ENCODE measurements around the gene CHST15. TPM values are rescaled to one million over a fixed set of nuclear protein-coding genes. Genes with fewer than 3 reads are reported as not detected.

Gene CHST15
- total and polyA plus RNA-seq, 2 of the 4 experiments (the other 2 are of a cell fraction) = 0.14 to 0.18 TPM

DNA sequence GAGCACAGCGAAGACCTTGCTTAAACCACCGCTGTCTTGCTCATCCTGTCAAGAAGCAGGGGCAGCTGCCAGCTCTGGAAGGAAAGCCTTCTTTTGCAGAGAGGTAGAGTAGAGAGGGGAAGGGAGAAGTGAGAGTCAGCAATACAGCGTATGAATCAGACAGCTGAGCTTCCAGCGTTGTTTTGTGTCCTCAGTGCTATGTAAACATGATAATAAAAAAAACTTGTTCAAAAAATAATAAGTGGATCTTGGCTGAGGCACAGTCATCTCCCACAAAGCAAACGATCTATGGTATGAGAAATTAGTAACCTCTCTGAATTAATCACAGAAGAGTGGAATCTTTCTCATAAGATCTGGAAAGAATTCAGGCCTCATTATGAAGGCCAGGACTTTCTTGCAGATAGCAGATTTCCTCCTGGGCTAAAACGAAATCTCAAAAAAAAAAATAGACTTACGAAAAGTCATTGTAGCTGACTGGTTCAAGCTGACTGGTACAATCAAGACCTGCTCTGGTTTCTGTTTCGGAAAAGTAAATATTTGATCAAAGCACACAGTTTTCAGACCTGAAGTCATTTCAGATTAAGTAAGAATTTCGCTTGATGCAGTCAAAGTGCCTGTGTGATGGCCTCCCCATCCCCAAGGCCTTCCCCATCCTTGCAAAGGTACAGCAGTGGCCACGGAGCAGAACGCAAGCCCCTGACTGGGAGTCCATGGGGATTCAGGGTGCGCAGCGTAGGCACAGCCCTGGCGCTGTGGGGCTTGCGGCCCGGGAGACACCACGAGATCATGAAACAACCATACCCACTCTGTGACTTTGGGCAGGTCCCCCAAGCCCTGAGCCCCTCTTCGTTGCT, 29.4 kb downstream of the CHST15 start (continued):
- TF ChIP-seq RFX5 (IDR thresholded peaks at IDR 0.05; ENCODE audit: low read depth, low read length) = no peak

- BruUV-seq (replicated peaks) = no TSS peak
- Histone ChIP-seq H3K23ac (ENCODE audit: low read depth, low read length) (no peak overlapping the region), H3K27me3 (ENCODE audit: control insufficient read depth, insufficient read depth, low read length) (no peaks in the 10 kb centered on the region), H2BK120ac (ENCODE audit: low read depth, low read length) (no peak overlapping the region), H2AK5ac (ENCODE audit: low read depth, low read length) (no peak overlapping the region), H3K18ac (ENCODE audit: low read depth, low read length) (no peak overlapping the region), H3K4me1 (ENCODE audit: control insufficient read depth, insufficient read depth, low read length) (no peaks in the 10 kb centered on the region), H3K4me3 (ENCODE audit: insufficient read depth, low read depth, low read length) (no peak overlapping the region), H3K4ac (ENCODE audit: low read depth, low read length) (no peak overlapping the region), H3K79me1 (ENCODE audit: low read depth in 1 of 2, low read length in 2 of 2) (no peaks in the 10 kb centered on the region), H3K9me3 (ENCODE audit: control insufficient read depth, insufficient read depth, low read length) (peaks cover 8% of the 10 kb centered on the region), H2BK15ac (ENCODE audit: low read depth, low read length) (no peak overlapping the region), H3K4me2 (ENCODE audit: low read depth, low read length) (no peak overlapping the region), H3K9me1 (ENCODE audit: insufficient read depth, low read length) (no peaks in the 10 kb centered on the region), H3K27ac (ENCODE audit: insufficient read depth, low read length) (no peak overlapping the region), H2BK20ac (ENCODE audit: low read depth, low read length) (no peak overlapping the region), H2AFZ (replicated peaks; ENCODE audit: low read length, poor library complexity) (no peak overlapping the region), H4K20me1 (ENCODE audit: insufficient read depth, low read length) (no peaks in the 10 kb centered on the region), H4K8ac (ENCODE audit: low read depth in 2 of 2, low read length in 2 of 2) (no peak overlapping the region), H4K91ac (ENCODE audit: insufficient read depth, low read depth, low read length) (no peak overlapping the region), H3K14ac (replicated peaks; ENCODE audit: low read depth, low read length) (no peak overlapping the region), H3K9ac (ENCODE audit: low read depth, low read length) (no peak overlapping the region), H2AK9ac (replicated peaks; ENCODE audit: low read depth, low read length, poor library complexity) (no peak overlapping the region), H3K36me3 (ENCODE audit: control insufficient read depth, insufficient read depth, low read length) (no peaks in the 10 kb centered on the region), H3K56ac (ENCODE audit: extremely low read depth, insufficient read depth, low read length) (no peak overlapping the region), H2BK5ac (ENCODE audit: low read depth, low read length, poor library complexity, severe bottlenecking) (no peak overlapping the region), H4K5ac (ENCODE audit: low read depth, low read length) (no peak overlapping the region)
- no peak for DNase-seq
- WGBS, 2 experiments (ENCODE audit: extremely low coverage in 2 of 2, insufficient read length in 1 of 2) = 83% methylated on average over 9 of the region's 15 CpGs; no CpG with 5 or more reads in 1 of the 2 experiments
- no peak for ATAC-seq (ENCODE audit: low read depth)
- in situ Hi-C loops (cut with MboI; ENCODE audit: low sequenced_read_pairs) (no loop called here), intact Hi-C loops (cut with micrococcal nuclease) (no loop called here), dilution Hi-C loops (cut with HindIII; ENCODE audit: low sequenced_read_pairs, unreplicated experiment) (no loop called here)
- ChIA-PET POLR2A (ENCODE audit: unreplicated experiment) (no interaction called here), CTCF (no interaction called here)
- no peak for TF ChIP-seq MAFK (IDR thresholded peaks at IDR 0.05; ENCODE audit: low read depth, low read length)
- TF ChIP-seq RCOR1 (IDR thresholded peaks at IDR 0.05; ENCODE audit: insufficient replicate concordance, low read length) = no peak
- TF ChIP-seq RAD21 (IDR thresholded peaks at IDR 0.05; ENCODE audit: low read length) = no peak
- no peak for TF ChIP-seq NFE2L2 (IDR thresholded peaks at IDR 0.05; ENCODE audit: low read depth, low read length)
- TF ChIP-seq BHLHE40 (IDR thresholded peaks at IDR 0.05; ENCODE audit: low read depth, low read length) = no peak
- TF ChIP-seq POLR2A (IDR thresholded peaks at IDR 0.05; ENCODE audit: low read depth, low read length) = no peak
- no peak for TF ChIP-seq CEBPB (IDR thresholded peaks at IDR 0.05; ENCODE audit: low read depth, low read length)
- TF ChIP-seq, protein P1, sequence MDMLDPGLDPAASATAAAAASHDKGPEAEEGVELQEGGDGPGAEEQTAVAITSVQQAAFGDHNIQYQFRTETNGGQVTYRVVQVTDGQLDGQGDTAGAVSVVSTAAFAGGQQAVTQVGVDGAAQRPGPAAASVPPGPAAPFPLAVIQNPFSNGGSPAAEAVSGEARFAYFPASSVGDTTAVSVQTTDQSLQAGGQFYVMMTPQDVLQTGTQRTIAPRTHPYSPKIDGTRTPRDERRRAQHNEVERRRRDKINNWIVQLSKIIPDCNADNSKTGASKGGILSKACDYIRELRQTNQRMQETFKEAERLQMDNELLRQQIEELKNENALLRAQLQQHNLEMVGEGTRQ (IDR thresholded peaks at IDR 0.05; ENCODE audit: low read depth, low read length) = no peak
- TF ChIP-seq CHD1 (IDR thresholded peaks at IDR 0.05; ENCODE audit: low read depth, low read length) = no peak
- no peak for TF ChIP-seq MAZ (IDR thresholded peaks at IDR 0.05; ENCODE audit: borderline replicate concordance, low read depth, low read length)
- TF ChIP-seq FOS (IDR thresholded peaks at IDR 0.05; ENCODE audit: low read depth, low read length) = no peak
- TF ChIP-seq RFX5 (IDR thresholded peaks at IDR 0.05; ENCODE audit: low read depth, low read length) = no peak
- TF ChIP-seq, protein P2, sequence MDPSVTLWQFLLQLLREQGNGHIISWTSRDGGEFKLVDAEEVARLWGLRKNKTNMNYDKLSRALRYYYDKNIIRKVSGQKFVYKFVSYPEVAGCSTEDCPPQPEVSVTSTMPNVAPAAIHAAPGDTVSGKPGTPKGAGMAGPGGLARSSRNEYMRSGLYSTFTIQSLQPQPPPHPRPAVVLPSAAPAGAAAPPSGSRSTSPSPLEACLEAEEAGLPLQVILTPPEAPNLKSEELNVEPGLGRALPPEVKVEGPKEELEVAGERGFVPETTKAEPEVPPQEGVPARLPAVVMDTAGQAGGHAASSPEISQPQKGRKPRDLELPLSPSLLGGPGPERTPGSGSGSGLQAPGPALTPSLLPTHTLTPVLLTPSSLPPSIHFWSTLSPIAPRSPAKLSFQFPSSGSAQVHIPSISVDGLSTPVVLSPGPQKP (IDR thresholded peaks at IDR 0.05; ENCODE audit: borderline replicate concordance, low read depth, low read length) = no peak
- TF ChIP-seq MXI1 (IDR thresholded peaks at IDR 0.05; ENCODE audit: borderline replicate concordance, low read depth, low read length) = no peak
These were observed 31.0 kb downstream of the CHST15 start for GRCh38 chr10:124062390-124062789.

All from IMR-90 (cell line).